HG03103 (cell line): ENCODE measurements around the gene GNG4.
"Not testable (repeated sequence)": the region's sequence is repeated elsewhere in the genome, so short reads cannot be mapped to it uniquely, and the experiment has no call there.

Experiments used
- ATAC-seq: cut with Tn5 transposase; IDR thresholded peaks from one replicate; pipeline ENCODE4 v1.9.1; 2021; ENCODE audit warnings: low read depth; ENCODE audit not compliant: unreplicated experiment

The GNG4 gene

DNA sequence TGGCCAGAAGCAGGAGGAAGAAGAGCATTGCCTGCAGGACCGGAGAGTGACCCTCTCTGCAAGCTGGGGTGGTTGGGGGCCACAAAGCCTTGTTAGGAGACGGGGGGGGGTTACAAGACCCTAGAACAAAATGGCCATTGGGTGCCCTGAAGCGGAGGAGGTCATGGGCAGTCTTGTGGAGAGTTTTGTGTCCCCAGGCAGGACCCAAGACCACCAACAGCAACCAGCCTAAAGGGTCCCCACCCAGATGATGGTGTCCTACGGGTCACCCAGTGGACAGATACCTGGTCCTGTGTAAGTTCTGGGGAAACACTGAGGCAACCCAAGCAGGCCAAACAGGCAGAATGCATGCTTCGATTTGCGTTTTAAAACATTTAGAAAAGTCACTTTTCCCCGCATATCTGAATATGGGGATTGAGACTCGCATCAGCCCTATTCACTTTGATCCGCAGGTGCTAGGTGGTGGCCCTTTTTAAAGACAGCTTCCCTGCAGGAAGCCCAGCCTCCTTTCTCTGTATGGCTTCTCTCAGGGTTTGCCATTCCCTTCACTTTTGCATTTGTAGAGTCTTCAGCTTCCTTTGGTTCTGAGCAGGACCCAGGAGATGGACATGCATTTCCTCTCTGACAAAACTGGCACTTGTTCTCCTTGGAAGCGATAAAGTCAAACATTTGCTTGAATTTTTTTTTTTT lies 21.1 kb downstream of the GNG4 start:
- ATAC-seq = no peak

DNA sequence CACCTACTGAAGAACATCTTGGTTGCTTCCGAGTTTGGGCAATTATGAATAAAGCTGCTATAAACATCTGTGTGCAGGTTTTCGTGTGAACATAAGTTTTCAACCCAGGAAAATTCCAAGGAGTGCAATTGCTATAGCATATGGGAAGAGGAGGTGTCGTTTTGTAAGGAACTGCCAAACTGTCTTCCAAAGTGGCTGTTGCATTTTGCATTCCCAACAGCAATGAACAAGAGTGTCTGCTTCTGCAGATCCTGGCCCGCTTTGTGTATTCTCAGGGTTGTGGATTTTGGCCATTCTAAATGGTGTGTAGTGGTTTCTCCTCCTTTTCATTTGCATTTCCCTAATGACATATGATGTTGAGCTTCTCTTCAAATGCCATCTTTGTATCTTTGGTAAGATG lies 23.8 kb downstream of the GNG4 start:
- no peak for ATAC-seq

DNA sequence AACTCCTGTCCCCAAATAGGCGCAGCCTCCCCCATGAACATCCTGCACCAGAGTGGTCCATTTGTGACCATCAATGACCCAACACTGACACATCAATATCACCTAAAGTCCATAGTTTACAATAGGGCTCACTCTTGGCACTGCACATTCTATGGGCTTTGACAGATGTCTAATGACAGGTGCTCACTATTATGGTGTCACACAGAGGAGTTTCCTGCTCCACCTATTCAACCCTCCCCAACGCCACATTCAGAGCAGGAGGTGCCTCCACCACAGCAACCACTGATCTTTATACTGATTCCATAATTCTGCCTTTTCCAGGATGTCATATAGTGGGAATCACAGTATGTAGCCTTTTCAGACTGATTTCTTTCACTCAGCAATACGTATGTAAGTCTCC lies 24.2 kb downstream of the GNG4 start:
- ATAC-seq = no peak

DNA sequence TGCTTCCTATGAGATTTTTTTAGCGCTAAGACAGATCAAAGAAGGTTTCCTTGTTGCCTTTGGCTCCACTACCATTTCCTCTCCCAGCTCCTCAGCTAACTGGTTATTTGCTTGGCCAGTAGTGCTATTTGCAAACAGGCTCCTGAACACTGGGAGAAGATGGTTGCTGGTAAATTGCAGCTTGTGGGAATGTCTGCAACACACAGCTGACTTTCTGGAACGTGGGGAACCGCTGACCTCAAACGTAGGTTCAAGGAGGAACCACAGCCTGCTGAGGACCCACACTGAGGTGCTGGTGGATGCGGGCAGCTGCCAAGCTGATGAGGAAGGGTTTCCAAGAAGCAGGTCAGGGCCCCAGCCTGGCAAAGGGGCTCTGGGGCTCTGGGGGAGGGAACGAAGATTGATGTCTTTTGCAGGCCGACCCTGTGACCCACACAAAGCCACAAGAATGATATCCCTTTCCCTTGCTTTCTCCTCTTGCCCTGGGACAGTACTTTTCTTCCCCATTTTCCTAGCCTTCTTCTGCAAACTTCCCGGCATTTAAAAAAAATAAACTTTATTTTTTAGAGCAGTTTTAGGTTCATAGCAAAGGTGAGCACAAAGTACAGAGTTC lies 24.8 kb downstream of the GNG4 start:
- ATAC-seq = no peak

DNA sequence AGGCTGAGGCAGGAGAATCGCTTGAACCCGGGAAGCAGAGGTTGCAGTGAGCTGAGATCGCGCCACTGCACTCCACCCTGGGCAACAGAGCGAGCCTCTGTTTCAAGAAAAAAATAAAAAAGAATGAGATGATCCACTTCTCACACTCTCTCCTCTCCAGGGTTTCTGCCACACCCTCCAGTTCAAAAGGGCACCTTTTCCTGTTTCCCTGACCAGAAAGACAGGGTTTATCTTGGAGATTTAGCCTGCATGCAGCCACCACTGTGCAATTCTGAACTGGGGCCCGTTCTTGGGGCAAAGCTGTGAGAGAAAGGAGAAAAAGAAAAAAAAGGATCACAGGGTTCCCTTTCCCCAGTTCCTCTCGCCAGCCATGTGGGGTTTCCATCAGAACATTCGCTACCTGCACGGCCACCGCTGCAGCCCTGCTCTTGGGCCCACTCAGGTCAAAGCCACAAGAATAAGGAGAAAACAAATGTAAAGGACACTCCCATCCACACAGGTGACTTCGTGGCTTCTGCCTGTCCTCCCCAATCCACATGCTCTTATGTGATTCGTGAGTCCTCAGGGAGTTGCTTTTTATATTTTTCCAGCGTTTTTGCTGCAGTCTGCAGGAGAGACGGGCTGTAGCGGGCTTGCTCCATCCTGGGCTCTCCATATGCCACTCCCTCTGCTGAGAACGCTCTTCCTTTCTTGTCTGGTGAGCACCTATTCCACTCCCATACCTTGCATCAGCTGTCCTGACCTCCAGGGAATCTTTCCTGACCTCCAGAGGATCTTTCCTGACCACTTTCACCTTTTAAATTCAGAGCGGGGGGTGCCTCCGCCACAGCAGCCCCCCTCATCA lies 26.4 kb downstream of the GNG4 start:
- no peak for ATAC-seq

DNA sequence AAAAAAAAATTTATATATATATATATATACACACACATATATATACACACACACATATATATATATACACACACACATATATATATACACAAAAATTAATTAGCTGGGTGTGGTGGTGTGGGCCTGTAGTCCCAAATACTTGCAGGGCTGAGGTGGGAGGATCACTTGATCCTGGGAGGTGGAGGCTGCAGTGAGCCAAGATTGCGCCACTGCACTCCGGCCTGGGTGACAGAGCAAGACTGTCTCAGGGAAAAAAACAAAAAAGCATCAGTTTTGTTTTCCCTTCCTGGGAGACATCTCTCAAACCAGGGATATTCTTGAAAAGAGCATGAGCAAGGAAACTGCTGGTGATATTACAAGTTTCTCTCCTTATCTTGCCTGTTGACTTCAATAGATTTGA lies 30.4 kb downstream of the GNG4 start:
- not testable (repeated sequence) for ATAC-seq

DNA sequence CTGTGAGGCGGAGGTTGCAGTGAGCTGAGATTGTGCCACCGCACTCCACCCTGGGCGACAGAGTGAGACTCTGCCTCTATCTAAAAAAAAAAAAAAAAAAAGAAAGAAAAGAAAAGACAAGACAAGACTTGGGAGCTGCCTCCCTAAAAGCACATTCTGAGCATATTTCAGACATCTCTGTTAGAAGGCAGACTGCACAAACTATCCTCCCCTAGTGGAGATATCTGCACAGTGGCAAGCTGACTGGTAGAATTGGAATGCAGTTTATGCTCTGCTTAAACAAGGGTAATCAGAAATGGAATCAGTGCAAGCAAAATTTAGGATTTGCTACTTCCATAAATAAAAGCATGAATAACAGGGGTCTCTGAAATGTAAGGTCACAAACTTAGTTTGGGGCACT lies 31.8 kb downstream of the GNG4 start:
- no peak for ATAC-seq

DNA sequence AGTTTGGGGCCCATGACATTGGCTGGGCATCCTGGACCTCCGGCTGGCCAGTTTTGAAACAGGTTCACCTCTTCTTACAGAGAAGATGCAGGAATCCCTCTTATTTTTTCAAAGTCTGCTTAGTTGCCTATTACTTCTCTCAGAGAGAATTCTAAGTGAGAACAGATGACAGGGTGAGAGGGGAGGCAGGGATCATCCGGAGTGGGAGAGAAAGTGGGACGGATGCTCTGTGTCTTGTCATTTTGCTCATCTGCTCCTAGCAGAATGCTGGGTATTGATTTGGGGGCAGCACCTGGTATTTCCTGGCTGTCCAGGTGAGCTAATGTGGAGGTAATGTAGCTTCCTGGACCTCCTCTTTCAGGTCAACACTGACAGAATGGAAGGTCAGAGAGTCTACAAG lies 32.4 kb downstream of the GNG4 start:
- ATAC-seq = no peak

DNA sequence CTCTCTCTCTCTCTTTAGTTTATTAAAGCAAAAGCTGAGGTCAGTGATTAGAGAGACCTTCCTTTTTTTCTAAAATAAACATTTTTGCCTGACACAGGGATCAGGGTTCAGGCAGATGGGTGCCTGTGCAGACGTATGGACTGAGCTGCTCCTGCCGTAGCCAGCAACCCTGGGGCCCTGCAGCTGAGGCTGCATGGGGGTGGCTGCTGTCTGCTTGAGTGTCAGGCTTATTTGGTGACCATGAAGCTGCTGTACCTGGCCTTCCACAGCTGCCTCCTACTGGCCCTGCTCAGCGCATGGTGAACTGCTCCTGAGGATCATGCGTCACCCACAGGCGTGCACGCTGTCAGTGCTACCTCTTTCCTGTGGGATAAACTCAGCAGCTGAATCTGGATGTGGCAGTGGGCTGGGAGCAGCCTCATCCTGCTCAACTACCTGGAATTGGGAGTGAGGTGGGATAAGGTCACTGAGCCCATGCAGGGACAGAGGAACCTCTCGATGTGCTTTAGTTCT lies 35.1 kb downstream of the GNG4 start:
- no peak for ATAC-seq

DNA sequence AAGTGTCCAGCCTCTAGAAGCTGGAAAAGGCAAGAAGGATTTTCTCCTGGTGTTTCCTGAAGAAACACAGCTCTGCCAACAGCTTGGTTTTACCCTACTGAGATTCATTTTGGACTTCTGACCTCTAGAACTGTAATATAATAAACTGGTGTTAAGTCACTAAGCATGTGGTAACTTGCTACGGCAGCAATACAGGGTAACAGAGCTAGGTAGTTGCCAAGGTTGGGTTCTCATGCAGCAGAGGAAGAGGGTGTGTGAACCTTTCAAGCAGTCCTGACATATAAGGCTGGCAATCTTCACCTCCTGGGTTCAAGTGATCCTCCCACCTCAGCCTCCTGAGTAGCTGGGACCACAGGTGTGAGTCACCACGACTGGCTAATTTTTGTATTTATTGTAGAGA lies 36.0 kb downstream of the GNG4 start:
- ATAC-seq = no peak

DNA sequence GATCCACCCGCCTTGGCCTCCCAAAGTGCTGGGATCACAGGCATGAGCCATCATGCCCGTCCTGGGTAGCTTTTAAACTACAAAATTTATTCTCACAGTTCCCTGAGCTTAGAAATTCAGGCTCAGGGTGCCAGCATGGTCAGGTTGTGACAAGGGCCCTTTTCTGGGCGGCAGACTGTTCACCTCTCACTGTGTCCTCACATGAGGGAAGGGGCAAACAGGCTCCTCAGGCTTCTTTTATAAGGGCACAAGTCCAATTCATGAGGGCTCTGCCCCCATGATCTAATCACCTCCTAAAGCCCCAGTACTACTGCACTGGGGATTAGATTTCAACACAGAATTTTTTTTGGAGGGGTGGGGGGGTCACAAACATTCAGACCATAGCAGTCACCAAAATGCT lies 36.8 kb downstream of the GNG4 start:
- ATAC-seq = no peak

DNA sequence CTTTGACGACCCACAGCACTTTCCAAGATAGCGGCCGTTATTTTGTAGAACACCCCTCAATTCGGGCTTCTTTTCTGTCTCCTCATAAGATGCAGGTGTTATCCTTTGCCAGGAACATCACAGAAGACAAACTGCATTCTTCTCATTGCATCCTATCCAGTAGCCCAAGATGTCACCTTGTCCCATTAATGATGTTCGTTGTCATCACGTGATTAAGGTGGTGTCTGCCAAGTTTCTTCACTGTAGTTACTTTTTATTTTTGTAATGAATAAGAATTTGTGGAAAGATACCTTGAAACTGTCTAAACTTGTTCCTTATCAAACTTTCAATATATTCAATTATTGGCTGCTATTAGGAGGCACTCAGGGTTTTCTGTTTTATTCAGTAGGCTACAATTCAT lies 39.4 kb downstream of the GNG4 start:
- no peak for ATAC-seq

DNA sequence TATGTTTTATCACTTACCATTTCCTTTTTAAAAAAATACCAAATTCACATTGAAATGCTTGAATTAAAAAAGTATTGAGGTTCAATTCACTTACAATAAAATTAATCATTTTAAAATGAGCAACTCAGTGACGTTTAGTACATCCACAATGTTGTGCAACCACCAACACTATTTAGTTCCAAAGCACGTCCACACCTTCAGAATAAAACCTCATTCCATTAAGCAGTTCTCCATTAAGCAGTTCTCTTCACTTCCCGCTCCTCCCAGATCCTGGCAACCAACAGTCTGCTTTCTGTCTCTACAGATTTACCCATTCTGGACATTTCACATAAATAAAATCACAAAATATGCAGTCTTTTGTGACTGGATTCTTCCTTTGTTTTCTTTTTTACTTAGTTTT lies 41.3 kb downstream of the GNG4 start:
- ATAC-seq = no peak

DNA sequence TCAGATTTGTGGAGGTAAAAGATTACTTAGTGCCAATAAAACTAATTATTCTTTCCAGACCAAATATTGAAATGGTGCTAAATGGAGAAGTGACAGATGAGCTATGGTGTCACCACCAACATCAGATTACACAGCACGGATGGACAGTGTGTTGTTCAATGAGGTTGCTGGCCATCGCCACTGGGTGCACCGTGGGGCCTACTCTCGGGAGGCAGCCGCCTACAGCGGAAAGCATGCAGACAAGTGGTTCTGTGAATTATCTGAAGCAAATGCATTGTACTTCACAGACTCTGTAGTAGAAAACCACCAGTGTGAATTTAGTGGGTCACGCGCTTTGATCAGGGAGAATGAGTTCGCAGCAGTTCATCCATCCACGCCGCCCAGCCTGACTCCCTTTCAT lies 42.3 kb downstream of the GNG4 start:
- ATAC-seq = no peak

DNA sequence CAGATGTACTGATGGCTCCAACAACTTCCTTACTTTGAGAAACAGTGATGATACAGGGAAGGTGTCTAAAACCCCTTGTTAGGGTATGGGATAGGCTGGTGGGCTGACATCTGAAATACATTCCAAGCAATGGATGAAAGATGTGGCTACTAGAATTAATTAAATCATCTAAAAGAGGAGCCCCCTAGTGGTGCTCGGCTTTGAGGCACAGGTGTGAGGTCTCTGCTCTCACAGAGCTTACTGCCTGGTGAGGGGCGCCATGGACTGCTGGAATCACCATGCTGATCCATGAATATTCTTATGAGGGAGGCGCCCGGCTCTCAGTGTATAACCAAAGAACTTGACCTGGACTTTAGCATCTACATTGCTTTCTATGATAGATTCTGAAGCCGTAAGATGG lies 48.5 kb downstream of the GNG4 start:
- no peak for ATAC-seq

DNA sequence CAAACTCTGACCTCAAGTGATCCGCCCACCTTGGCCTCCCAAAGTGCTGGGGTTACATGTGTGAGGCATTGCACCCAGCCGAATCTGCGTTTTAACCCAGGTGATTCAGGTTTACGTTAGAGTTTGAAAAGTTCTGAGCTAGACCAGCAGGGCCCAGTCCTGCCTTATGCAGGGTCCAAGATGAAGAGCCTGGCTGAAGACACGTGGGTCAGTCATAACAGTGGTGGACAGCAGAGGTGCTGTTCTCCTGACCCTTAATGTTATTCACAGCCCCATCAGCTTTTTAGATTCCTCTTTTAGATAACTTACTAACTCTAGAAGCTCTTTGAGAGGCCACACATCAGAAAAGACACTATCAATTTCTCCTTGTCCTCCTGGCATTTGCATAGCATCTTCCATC lies 50.0 kb downstream of the GNG4 start:
- no peak for ATAC-seq

DNA sequence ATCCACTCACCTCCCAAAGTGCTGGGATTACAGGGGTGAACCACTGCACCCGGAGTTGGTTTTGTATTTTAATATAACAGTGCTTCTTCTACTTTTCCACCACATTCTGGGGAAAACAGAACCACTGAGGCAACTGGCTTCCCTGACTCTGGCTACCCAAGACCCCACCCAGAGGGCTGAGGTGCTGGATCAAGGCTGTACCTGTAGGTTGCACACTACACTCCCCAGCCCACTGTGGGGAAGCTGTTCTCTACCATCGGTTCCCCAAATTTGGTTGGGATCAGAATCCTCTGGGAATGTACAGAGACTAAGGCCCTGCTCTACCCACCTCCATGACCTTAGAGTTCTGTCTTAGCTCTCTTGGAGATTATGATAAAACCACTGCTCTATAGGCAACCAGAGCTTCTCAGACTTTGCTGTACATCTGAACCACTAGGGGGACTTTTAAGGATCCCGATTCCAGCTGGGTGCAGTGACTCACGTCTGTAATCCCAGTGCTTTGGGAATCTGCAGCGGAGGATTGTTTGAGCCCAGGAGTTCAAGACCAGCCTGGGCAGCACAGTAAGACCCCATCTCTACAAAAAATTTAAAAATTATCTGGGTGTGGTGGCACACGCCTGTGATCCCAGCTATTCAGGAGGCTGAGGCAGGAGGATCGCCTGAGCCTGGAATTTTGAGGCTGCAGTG lies 51.6 kb downstream of the GNG4 start:
- ATAC-seq = no peak

DNA sequence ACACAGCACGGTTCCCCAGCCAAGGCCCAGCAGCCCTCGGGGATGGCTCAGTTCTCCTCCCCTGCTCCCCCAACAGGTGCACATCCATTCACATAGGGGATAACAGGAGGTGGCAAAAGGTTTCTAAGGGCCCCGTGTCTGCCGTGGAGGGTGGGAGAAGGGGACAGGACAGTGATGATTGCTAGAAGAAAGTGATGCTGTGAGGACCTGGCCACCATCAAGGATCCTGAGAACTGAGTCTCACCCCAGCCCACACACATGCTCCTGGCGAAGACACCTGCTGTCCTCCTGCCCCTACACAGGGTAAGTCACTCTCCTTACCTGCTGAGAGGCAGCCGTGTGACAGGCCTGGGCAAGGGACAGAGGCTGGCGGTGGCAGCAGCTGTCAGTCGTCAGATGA lies 54.5 kb downstream of the GNG4 start:
- ATAC-seq = no peak

DNA sequence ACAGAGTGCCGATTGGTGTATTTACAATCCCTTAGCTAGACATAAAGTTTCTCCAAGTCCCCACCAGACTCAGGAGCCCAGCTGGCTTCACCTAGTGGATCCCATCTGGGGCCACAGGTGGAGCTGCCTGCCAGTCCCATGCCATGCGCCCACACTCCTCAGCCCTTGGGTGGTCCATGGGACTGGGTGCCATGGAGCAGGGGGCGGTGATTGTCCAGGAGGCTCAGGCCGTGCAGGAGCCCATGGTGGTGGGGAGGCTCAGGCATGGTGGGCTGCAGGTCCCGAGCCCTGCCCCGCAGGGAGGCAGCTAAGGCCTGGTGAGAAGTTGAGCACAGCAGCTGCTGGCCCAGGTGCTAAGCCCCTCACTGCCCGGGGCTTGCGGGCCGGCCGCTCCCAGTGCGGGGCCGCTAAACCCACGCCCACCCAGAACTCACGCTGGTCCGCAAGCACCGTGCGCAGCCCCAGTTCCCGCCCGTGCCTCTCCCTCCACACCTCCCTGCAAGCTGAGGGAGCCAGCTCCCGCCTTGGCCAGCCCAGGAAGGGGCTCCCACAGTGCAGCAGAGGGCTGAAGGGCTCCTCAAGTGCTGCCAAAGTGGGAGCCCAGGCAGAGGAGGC lies 55.2 kb downstream of the GNG4 start:
- ATAC-seq = not testable (repeated sequence)

DNA sequence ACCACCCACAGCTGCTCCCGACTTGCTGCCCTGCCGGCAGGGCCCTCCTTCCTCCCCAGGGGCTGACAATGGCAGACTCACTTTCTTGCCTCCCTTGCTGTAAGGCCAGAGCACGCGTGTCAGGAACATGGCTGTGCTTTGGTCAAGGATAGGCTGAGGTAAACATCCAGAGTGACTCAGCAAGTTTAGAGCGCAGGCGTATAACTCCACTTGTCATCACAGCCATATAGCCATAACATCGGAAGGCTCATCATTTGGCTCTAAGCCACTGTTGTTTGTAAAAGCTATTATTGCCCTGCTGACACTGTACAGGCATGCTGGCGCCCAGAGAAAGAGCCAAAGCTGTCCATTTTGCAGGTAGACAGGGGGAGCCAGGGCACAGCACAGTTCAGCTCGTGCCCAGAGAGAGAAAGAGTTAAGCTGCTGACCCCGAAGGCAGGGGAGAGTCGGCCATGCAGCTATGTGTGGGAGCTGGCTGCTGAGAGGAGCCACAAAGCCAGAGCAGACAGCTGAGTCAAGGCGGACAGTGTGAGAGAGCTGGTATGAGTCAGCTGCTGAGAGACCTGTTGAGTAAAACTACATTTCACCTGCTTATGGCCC lies 60.6 kb downstream of the GNG4 start:
- ATAC-seq = no peak
